Gastrocnemius medialis (tissue), 4 donors: ENCODE data around the gene ARHGEF7. TPM values are rescaled to one million over a fixed set of nuclear protein-coding genes. Genes with fewer than 3 reads are reported as not detected.
A peak's percentile ranks its signal among the peaks of the same experiment; 100 is the strongest.

ENCODE experiments used
- ATAC-seq, 2 donors: fragments of 150-250 bp; one replicate each; pipeline ENCODE4 v1.9.1; 2016
- DNase-seq, 2 donors: peaks; one replicate each; pipeline ENCODE4 v3.0.0-alpha.2; 2019
- H3K27ac ChIP-seq, 4 donors: fragments of 200-600 bp; sonication (generic); 1 replicate in 1 of 4; 2 replicates in 3 of 4; pipeline ENCODE4 v1.5.1; 2016 to 2018; ENCODE audit warnings: mild to moderate bottlenecking in 2 of 4, moderate library complexity in 1 of 4
- H3K27me3 ChIP-seq, 3 donors: fragments of 200-600 bp; sonication (generic) in 2 of 3; 1 replicate in 1 of 3; 2 replicates in 2 of 3; pipeline versions ENCODE4 v1.5.1 to v1.6.0; 2016 to 2019; ENCODE audit warnings: mild to moderate bottlenecking in 1 of 3, moderate library complexity in 1 of 3
- H3K36me3 ChIP-seq, 2 donors: fragments of 200-600 bp; sonication (generic) in 1 of 2; one replicate each; pipeline ENCODE4 v1.5.1; 2017 to 2018
- H3K4me1 ChIP-seq, 2 donors: fragments of 200-600 bp; sonication (generic) in 1 of 2; one replicate each; pipeline ENCODE4 v1.5.1; 2016 to 2017; ENCODE audit warnings: mild to moderate bottlenecking in 2 of 2
- H3K4me3 ChIP-seq, 4 donors: fragments of 200-600 bp; sonication (generic) in 3 of 4; 1 replicate in 1 of 4; 2 replicates in 3 of 4; pipeline ENCODE4 v1.5.1; 2016 to 2019; ENCODE audit warnings: mild to moderate bottlenecking in 2 of 4
- H3K9me3 ChIP-seq, 3 donors: fragments of 200-600 bp; sonication (generic) in 2 of 3; 1 replicate in 1 of 3; 2 replicates in 2 of 3; pipeline ENCODE4 v1.5.1; 2016 to 2019
- CTCF ChIP-seq, 5 experiments: fragments of 450-650 bp in 3 of 5; fragments of 200-600 bp in 2 of 5; sonication (generic) in 2 of 5; IDR thresholded peaks in 4 of 5; conservative IDR thresholded peaks in 1 of 5; 1 replicate in 4 of 5; 2 replicates in 1 of 5; pipeline ENCODE4 v1.5.1; 2016 to 2019; ENCODE audit warnings: antibody characterized with exemption in 5 of 5, mild to moderate bottlenecking in 3 of 5, moderate library complexity in 3 of 5
- POLR2A ChIP-seq, 2 donors: fragments of 450-650 bp; IDR thresholded peaks; one replicate each; pipeline ENCODE4 v1.6.1; 2017; ENCODE audit warnings: antibody characterized with exemption in 2 of 2, mild to moderate bottlenecking in 2 of 2, moderate library complexity in 2 of 2
- in situ Hi-C, 4 donors: fragments of 200-750 bp; cut with MboI; loops; one replicate each; pipeline versions ENCODE4 v1.15.0 to v1.8.0; 2017; ENCODE audit warnings: low sequenced_read_pairs in 4 of 4
- intact Hi-C: fragments of 100-400 bp; cut with DNase I; formaldehyde crosslinking; loops from one replicate; pipeline ENCODE4 v1.15.1; 2023; ENCODE audit warnings: low total_unique reads
- total RNA-seq, 4 donors: library from RNA; depleted of rRNA; stranded (reverse); fragments of >200 nt; gene quantifications; one replicate each; pipeline versions ENCODE4 v1.1.0 to v1.2.3, GENCODE V29; 2016

ARHGEF7 gene
- total RNA-seq, 4 donors from 2014 or later, result 24.5 to 56.9 (median 31.3) TPM

DNA sequence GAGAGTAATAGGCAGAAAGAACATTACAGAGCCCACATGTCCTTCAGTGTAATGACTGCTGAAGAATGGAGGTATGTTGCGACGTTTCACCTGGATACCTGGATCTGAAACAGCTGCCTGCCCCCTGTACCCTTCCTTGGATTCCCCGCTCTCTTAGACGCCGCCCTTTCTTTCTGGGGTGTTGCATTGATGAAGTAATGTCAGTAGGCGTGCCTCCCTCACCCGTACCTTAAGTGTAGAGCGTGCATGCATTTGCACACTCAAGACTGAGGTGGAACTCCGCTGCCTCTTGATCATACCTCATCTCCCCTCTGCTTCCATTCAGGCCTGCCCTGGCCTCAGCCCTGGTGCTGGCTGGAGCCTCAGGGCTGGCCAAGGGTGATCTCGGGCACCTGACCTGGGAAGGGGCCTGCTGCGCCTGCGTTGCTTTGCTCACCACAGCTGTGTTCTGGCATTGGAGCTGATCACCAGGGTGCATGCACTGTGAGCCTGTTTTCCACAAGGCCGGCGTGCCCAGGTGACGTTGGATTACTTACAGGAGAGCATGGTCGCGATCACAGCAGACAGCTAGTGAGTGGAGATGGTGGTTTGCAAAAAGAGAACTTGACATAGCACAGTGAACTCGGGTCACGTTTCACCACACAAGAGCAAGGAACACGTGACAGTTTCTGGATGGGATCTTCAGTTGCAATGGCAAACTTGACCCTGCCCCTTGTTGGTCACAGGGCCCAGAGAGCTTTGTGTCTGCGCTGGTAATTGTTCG is 99.0 kb downstream of the ARHGEF7 start:
- TF ChIP-seq CTCF (IDR thresholded peaks at IDR 0.05 in 4 of 5, conservative IDR thresholded peaks at IDR 0.05 in 1 of 5) (no peak), POLR2A (IDR thresholded peaks at IDR 0.05) (no peak)
- H3K27me3 ChIP-seq, result no peaks in the 10 kb centered on the region
- no peaks in the 10 kb centered on the region for H3K9me3 ChIP-seq
- H3K36me3 ChIP-seq, result no peaks in the 10 kb centered on the region
- no peak overlapping the region for H3K4me3 ChIP-seq
- in situ Hi-C loops, result loop anchor here in 2 of 4 donors (5.0 to 25.0 kb wide), 4 partner anchors 49 to 302 kb away; partner anchors contain the start of gene ANKRD10 (in 1 of the 2)
- H3K4me1 ChIP-seq, result peaks cover 85 to 88% of the 10 kb centered on the region in 2 donors
- H3K27ac ChIP-seq, result peak overlapping the region; percentile 81 to 83 (median 82)
- ATAC-seq, result peak; percentile 35 to 49
- peak in 1 of 2 donors; percentile 60 for DNase-seq
- intact Hi-C loops, result loop anchor here (1.0 to 10.0 kb wide), 2 partner anchors 147 to 299 kb away; partner anchors contain the start of gene ANKRD10

DNA sequence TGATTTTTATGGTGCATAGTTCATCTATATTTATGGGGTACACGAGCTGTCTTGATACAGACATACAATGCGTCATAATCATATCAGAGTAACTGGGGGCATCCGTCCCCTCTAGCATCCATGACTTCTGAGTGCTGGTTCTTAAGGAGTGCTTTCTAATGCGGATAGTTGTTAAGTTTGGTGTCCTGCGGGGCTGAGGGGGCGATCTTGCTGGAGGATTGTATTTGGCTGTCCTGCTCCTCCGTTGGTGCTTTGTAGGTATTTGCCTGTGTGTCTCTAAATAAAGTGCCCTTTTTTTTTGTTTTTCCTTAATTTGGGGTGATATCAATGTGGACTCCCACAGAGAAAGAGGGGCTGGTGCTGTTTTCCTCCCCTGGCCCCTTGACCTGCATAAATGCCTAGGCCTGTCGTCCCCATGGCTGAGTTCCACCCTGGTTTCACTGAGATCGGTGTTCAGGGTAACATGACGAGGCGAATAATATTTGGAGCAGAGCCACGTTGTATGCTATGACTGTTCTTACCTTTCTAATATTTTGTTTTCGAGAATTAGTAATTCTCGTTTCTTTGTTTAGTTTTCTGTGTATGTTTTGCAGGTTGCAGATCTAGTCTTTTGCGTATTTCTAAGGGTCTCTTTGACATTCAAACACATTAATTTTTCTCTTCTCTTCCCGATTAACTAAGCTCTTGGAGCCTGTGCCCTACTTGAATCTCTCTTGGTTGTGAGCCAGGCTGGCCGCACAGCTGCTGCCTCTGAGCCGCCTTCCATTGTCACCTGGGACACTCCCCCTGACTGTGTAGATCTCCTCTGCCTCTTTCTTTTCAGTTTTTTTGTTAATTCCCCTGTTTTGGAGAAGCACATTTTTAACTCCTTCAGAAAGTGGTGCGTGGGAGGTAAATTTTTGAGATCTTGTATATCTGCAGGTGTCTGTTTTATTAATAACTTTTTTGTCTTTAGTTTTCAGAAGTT is 100.3 kb downstream of the ARHGEF7 start:
- Histone ChIP-seq H3K27me3 (no peaks in the 10 kb centered on the region), H3K36me3 (no peaks in the 10 kb centered on the region), H3K27ac (peak overlapping the region; percentile 81 to 83 (median 82)), H3K9me3 (no peaks in the 10 kb centered on the region), H3K4me1 (peaks cover 85 to 88% of the 10 kb centered on the region in 2 donors), H3K4me3 (no peak overlapping the region)
- in situ Hi-C loops (loop anchor here in 1 of 4 donors (10.0 to 25.0 kb wide), 2 partner anchors 51 to 303 kb away; partner anchors contain the start of gene ANKRD10), intact Hi-C loops (loop anchor here (10.0 kb wide), 1 partner anchor 301 kb away; the partner anchor contains the start of gene ANKRD10)
- ATAC-seq, result peak; percentile 70 to 83
- TF ChIP-seq POLR2A (IDR thresholded peaks at IDR 0.05) (no peak), CTCF (IDR thresholded peaks at IDR 0.05 in 4 of 5, conservative IDR thresholded peaks at IDR 0.05 in 1 of 5) (no peak)
- peak; percentile 41 to 80 for DNase-seq

DNA sequence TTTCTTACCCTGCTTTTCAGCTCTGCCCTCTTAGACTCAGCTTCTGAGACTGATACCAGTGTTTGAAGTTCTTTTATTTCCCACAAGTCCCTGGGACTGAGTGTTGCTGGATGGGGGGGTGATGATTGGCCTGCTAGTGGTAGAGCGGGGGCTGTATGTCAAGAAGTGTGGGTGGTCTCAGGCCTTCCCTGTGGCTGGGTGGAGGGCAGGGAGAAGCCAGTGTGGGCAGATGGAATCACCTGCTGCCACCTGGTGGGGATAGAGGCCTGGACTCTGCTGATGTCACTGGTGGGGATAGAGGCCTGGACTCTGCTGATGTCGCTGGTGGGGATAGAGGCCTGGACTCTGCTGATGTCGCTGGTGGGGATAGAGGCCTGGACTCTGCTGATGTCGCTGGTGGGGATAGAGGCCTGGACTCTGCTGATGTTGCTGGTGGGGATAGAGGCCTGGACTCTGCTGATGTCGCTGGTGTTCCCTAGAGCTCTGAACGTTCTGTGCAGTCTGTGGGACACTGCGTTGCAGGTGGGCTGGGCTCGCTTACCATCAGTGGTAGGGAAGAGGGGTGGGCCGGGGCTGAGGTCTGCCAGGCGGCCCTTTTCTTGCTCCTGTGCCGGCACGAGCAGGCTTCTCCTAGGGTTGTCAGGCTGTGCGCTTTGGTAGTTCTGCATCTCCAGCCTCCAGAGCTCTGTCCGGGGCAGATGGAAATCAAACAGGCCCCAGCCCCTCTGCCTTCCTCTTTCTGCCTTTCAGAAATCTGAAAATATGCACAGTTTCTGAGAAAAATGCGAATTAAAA is 101.3 kb downstream of the ARHGEF7 start:
- Histone ChIP-seq H3K27me3 (no peaks in the 10 kb centered on the region), H3K4me1 (peaks cover 79 to 82% of the 10 kb centered on the region in 2 donors), H3K4me3 (no peak overlapping the region), H3K27ac (peak overlapping the region; percentile 81 to 83 (median 82)), H3K9me3 (no peaks in the 10 kb centered on the region), H3K36me3 (no peaks in the 10 kb centered on the region)
- ATAC-seq (peak; percentile 53 to 68), DNase-seq (peak; percentile 26 to 73)
- in situ Hi-C loops, result loop anchor here in 1 of 4 donors (10.0 to 25.0 kb wide), 2 partner anchors 52 to 304 kb away; partner anchors contain the start of gene ANKRD10
- TF ChIP-seq CTCF (IDR thresholded peaks at IDR 0.05 in 4 of 5, conservative IDR thresholded peaks at IDR 0.05 in 1 of 5), result peak; percentile 26 to 71 (median 56)
- TF ChIP-seq POLR2A (IDR thresholded peaks at IDR 0.05), result no peak
- intact Hi-C loops, result loop anchor here (10.0 kb wide), 1 partner anchor 302 kb away; the partner anchor contains the start of gene ANKRD10

GRCh38 chr13:111217641-111218040 is 102.5 kb downstream of the ARHGEF7 start:
- Histone ChIP-seq H3K27me3 (no peaks in the 10 kb centered on the region), H3K4me1 (peaks cover 69 to 75% of the 10 kb centered on the region in 2 donors), H3K4me3 (no peak overlapping the region), H3K9me3 (no peaks in the 10 kb centered on the region), H3K27ac (peak overlapping the region; percentile 64 to 83 (median 82)), H3K36me3 (no peaks in the 10 kb centered on the region)
- intact Hi-C loops, result loop anchor here (1.0 to 10.0 kb wide), 2 partner anchors 64 to 303 kb away; partner anchors contain the start of gene ANKRD10
- no peak for ATAC-seq
- TF ChIP-seq CTCF (IDR thresholded peaks at IDR 0.05 in 4 of 5, conservative IDR thresholded peaks at IDR 0.05 in 1 of 5), result no peak
- TF ChIP-seq POLR2A (IDR thresholded peaks at IDR 0.05), result no peak
- no peak for DNase-seq
- in situ Hi-C loops, result loop anchor here in 1 of 4 donors (10.0 to 25.0 kb wide), 2 partner anchors 53 to 305 kb away; partner anchors contain the start of gene ANKRD10
